ENCODE data around the gene KIF16B.

DNA sequence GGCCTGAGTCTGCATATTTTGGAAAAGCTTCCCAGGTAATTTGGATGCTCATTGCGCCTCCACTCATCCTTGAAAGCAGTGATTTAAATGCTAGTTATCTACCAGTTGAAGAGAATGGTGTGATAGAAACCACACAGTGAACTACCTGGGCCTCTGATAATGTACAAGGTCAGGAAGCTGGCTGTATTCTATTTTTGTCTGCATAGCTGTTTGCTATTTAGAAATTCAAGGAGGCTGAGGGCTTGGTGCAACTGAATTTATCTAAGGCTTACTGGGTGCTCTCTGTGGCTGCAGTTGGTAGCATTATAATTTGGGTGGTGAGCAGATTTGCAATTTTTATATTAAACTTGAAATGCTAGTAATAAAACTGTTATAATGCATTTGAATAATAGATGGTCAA is 245.6 kb downstream of the KIF16B start:
- TF ChIP-seq CTCF (tag by site-specific recombination; IDR thresholded peaks at IDR 0.05) (no peak), ZBTB11 (tag by site-specific recombination; conservative IDR thresholded peaks at IDR 0.05; ENCODE audit: low read depth) (no peak), ZNF558 (tag by site-specific recombination; IDR thresholded peaks at IDR 0.05) (no peak), ZNF114 (tag by site-specific recombination; IDR thresholded peaks at IDR 0.05) (no peak), PRDM4 (tag by site-specific recombination; IDR thresholded peaks at IDR 0.05) (no peak)

Data from HEK293 (cell line).